ENCODE measurements around the gene RAB29. TPM values are rescaled to one million over a fixed set of nuclear protein-coding genes. Genes with fewer than 3 reads are reported as not detected.

The RAB29 gene
- total and polyA plus RNA-seq, 9 of the 15 experiments (the other 6 are each of a cell fraction or from before 2014, with no cell fraction given), result 6.3 to 17.6 (median 8.0) TPM

DNA sequence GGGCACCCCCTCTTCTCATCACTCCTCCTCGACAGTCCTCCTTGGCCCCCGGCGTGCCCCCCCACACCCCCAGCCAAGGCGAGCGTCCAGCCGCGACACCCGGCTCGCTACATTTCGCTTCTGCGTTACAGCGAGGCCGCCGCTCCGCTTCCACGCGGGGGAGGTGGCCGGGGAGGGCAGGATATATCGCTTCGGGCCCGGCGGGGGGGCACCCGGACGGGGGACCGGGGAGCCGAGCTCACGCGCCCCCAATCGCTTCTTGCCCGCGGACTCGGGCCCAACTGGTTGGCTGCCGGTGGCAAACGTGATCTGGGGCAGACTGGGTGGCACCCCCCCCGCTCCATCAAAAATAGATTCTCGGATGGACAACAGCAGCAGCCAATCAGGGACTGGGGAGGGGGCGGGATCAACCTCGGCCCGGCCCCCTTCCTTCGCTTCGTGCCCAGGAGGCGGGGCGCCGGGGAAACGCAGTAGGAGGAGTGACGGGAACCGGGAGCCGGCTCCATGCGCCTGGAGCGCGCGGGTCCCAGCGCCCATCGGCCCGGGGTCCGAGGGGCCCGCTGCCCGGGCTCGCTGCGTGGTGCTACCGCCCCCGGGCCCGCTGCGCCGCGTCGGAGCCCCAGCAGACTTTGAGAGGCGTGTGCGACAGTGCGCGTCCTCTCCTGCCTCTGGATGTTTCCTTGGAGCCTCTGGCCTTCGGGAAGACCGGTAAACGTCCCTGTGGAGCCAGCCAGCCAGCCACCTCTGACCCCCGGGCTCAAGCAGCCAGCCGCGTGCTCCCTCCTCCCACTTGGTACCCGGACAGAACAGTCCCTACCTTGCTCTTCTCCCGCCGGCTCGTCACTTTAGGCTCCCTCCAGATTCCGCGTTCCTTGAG, 37.8 kb upstream of the RAB29 start, which contains the start of gene SLC41A1 (continued):
- TF ChIP-seq ZBTB40 (IDR thresholded peaks at IDR 0.05) (no peak), ZBTB40 (CRISPR knock-in tag; IDR thresholded peaks at IDR 0.05) (no peak), ZNF740 (CRISPR knock-in tag; IDR thresholded peaks at IDR 0.05) (peak; percentile 97), ZNF740 (tag; IDR thresholded peaks at IDR 0.05) (peak in 1 of 2 experiments; percentile 97; a peak in 2 of 4 replicates), PHB2 (IDR thresholded peaks at IDR 0.05; ENCODE audit: low read depth) (no peak), PHF20 (IDR thresholded peaks at IDR 0.05; ENCODE audit: partially characterized antibody) (peak; percentile 49), PHTF2 (CRISPR knock-in tag; IDR thresholded peaks at IDR 0.05) (no peak), NFE2L1 (tag; IDR thresholded peaks at IDR 0.05; ENCODE audit: borderline replicate concordance, low read depth) (no peak), SAFB (IDR thresholded peaks at IDR 0.05; ENCODE audit: borderline replicate concordance, low read depth, low read length) (no peak), ZNF324 (CRISPR knock-in tag; IDR thresholded peaks at IDR 0.05) (no peak), ZBTB17 (CRISPR knock-in tag; IDR thresholded peaks at IDR 0.05) (peak; percentile 58; the same call in 1 of the 2 replicates), DNMT1 (IDR thresholded peaks at IDR 0.05) (no peak), FOXA3 (CRISPR knock-in tag; conservative IDR thresholded peaks at IDR 0.05 in 1 of 2, IDR thresholded peaks at IDR 0.05 in 1 of 2) (no peak), HOXB6 (CRISPR knock-in tag; IDR thresholded peaks at IDR 0.05; ENCODE audit: borderline replicate concordance) (no peak), FOXK2 (conservative IDR thresholded peaks at IDR 0.05 in 1 of 2, IDR thresholded peaks at IDR 0.05 in 1 of 2; ENCODE audit: low read depth in 2 of 2) (peak in 1 of 2 experiments; percentile 66; a peak in 2 of 4 replicates), KLF6 (CRISPR knock-in tag; IDR thresholded peaks at IDR 0.05; ENCODE audit: borderline replicate concordance) (no peak), SNIP1 (IDR thresholded peaks at IDR 0.05; ENCODE audit: low read depth) (no peak), NR2F6 (CRISPR knock-in tag; IDR thresholded peaks at IDR 0.05) (no peak), IFI16 (CRISPR knock-in tag; IDR thresholded peaks at IDR 0.05) (no peak)

Data from K562 (cell line).